Loucy (cell line): Measurements from ENCODE around the gene FOXC1.

Source experiments
- H2AFZ ChIP-seq: fragments of 200-600 bp; sonication (generic); 2 replicates; pipeline ENCODE4 v1.6.0; 2016; ENCODE audit warnings: antibody characterized with exemption, mild to moderate bottlenecking, low read length, moderate library complexity
- H3F3A ChIP-seq: fragments of 200-600 bp; 2 replicates; pipeline ENCODE4 v1.6.0; 2016; ENCODE audit warnings: antibody characterized with exemption, low read depth, mild to moderate bottlenecking
- H3K27me3 ChIP-seq: fragments of 200-600 bp; sonication (generic); 2 replicates; pipeline ENCODE4 v1.6.1; 2014; ENCODE audit warnings: low read length, mild to moderate bottlenecking; ENCODE audit not compliant: insufficient read depth, poor library complexity, severe bottlenecking
- H3K36me3 ChIP-seq: fragments of 200-600 bp; sonication (generic); 2 replicates; pipeline ENCODE4 v1.6.1; 2016; ENCODE audit warnings: low read length; ENCODE audit not compliant: insufficient read depth
- H3K4me1 ChIP-seq: fragments of 200-600 bp; sonication (generic); 2 replicates; pipeline ENCODE4 v1.5.1; 2014; ENCODE audit warnings: low read length, mild to moderate bottlenecking; ENCODE audit not compliant: insufficient read depth, poor library complexity, severe bottlenecking
- H3K4me2 ChIP-seq: fragments of 200-600 bp; sonication (generic); 2 replicates; pipeline ENCODE4 v1.6.0; 2014; ENCODE audit warnings: antibody characterized with exemption, low read length, low read depth, mild to moderate bottlenecking; ENCODE audit not compliant: poor library complexity, severe bottlenecking
- H3K4me3 ChIP-seq: fragments of 200-600 bp; sonication (generic); 2 replicates; pipeline ENCODE4 v1.5.1; 2014; ENCODE audit warnings: low read length, mild to moderate bottlenecking, mixed read lengths; ENCODE audit not compliant: poor library complexity, severe bottlenecking
- H3K79me2 ChIP-seq: fragments of 200-600 bp; sonication (generic); 2 replicates; pipeline ENCODE4 v1.6.1; 2014; ENCODE audit warnings: low read length; ENCODE audit not compliant: insufficient read depth
- H3K9ac ChIP-seq: fragments of 200-600 bp; sonication (generic); 2 replicates; pipeline ENCODE4 v1.6.0; 2014; ENCODE audit warnings: mild to moderate bottlenecking, low read depth, low read length, moderate library complexity; ENCODE audit not compliant: poor library complexity, severe bottlenecking
- H3K9me2 ChIP-seq: fragments of 200-600 bp; sonication (generic); replicated peaks from 2 replicates; pipeline ENCODE4 v1.6.1; 2016; ENCODE audit warnings: low read depth, low read length, mixed read lengths
- H3K9me3 ChIP-seq: fragments of 200-600 bp; sonication (generic); 2 replicates; pipeline ENCODE4 v1.6.1; 2014; ENCODE audit warnings: mild to moderate bottlenecking, antibody characterized with exemption, low read length, low read depth; ENCODE audit not compliant: insufficient read depth
- H4K20me1 ChIP-seq: fragments of 200-600 bp; sonication (generic); 2 replicates; pipeline ENCODE4 v1.6.0; 2014; ENCODE audit warnings: antibody characterized with exemption, low read length, mild to moderate bottlenecking; ENCODE audit not compliant: insufficient read depth, poor library complexity, severe bottlenecking
- CTCF ChIP-seq: fragments of 200-600 bp; sonication (generic); conservative IDR thresholded peaks from 2 replicates; pipeline ENCODE4 v1.5.1; 2014; ENCODE audit warnings: mild to moderate bottlenecking, antibody characterized with exemption, low read length
- EZH2phosphoT487 ChIP-seq: fragments of 200-600 bp; IDR thresholded peaks from 2 replicates; pipeline ENCODE4 v1.6.1; 2018; ENCODE audit warnings: antibody characterized with exemption, mild to moderate bottlenecking, moderate library complexity, borderline replicate concordance

The FOXC1 gene

GRCh38 chr6:1606780-1607515 is 2.8 kb upstream of the FOXC1 start:
- Histone ChIP-seq H3K9me3 (no peaks in the 10 kb centered on the region), H3K4me3 (no peak overlapping the region), H3K36me3 (no peaks in the 10 kb centered on the region), H3F3A (no peaks in the 10 kb centered on the region), H3K9me2 (no peaks in the 10 kb centered on the region), H3K4me2 (no peak overlapping the region), H3K9ac (no peak overlapping the region), H3K4me1 (peaks cover 4% of the 10 kb centered on the region), H3K27me3 (no peaks in the 10 kb centered on the region), H2AFZ (no peak overlapping the region), H3K79me2 (no peaks in the 10 kb centered on the region), H4K20me1 (no peaks in the 10 kb centered on the region)
- TF ChIP-seq EZH2phosphoT487 (no peak), CTCF (no peak)

- Histone ChIP-seq H3K36me3 (no peaks in the 10 kb centered on the region), H3K4me2 (no peak overlapping the region), H3K4me1 (peaks cover 4% of the 10 kb centered on the region), H3K9ac (no peak overlapping the region), H2AFZ (no peak overlapping the region), H3F3A (no peaks in the 10 kb centered on the region), H3K4me3 (no peak overlapping the region), H3K79me2 (no peaks in the 10 kb centered on the region), H3K9me3 (no peaks in the 10 kb centered on the region), H3K9me2 (no peaks in the 10 kb centered on the region), H4K20me1 (no peaks in the 10 kb centered on the region), H3K27me3 (no peaks in the 10 kb centered on the region)
- TF ChIP-seq CTCF = no peak
- TF ChIP-seq EZH2phosphoT487 = no peak
Observed at GRCh38 chr6:1607516-1608221, 2.0 kb upstream of the FOXC1 start.

- Histone ChIP-seq H3K36me3 (no peaks in the 10 kb centered on the region), H3K4me2 (no peak overlapping the region), H3K4me3 (no peak overlapping the region), H3K9ac (no peak overlapping the region), H3K4me1 (peaks cover 4% of the 10 kb centered on the region), H3K79me2 (no peaks in the 10 kb centered on the region), H3K9me2 (no peaks in the 10 kb centered on the region), H2AFZ (no peak overlapping the region), H3K9me3 (no peaks in the 10 kb centered on the region), H4K20me1 (no peaks in the 10 kb centered on the region), H3F3A (no peaks in the 10 kb centered on the region), H3K27me3 (no peaks in the 10 kb centered on the region)
- TF ChIP-seq CTCF = no peak
- TF ChIP-seq EZH2phosphoT487 = no peak
Observed at GRCh38 chr6:1608222-1609040, 1.3 kb upstream of the FOXC1 start.
